MCF 10A (cell line): ENCODE data around the gene DHX35. TPM values are rescaled to one million over a fixed set of nuclear protein-coding genes. Genes with fewer than 3 reads are reported as not detected.

Experiments used
- BruUV-seq: library from RNA; stranded (reverse); fragments of 400-500 nt; replicated peaks from 2 replicates; lab custom pipeline; 2021; lab: Mats Ljungman, UMichigan
- CTCF ChIA-PET: fragments of 300-600 bp; sonication (Branson Sonifier 250); formaldehyde crosslinking; extraction: SDS; loops from one replicate; lab custom pipeline; 2021; ENCODE audit warnings: antibody characterized with exemption, inconsistent platforms; lab: Yijun Ruan, JAX
- POLR2A ChIA-PET: fragments of 300-600, 350-650 bp; sonication (Branson Sonifier 250); formaldehyde crosslinking; extraction: SDS; loops from one replicate; lab custom pipeline; 2020; ENCODE audit warnings: antibody characterized with exemption, inconsistent platforms; lab: Yijun Ruan, JAX
- DNase-seq: peaks from one replicate; pipeline ENCODE4 v3.0.0-alpha.2; 2018; ENCODE audit not compliant: unreplicated experiment
- H3K27ac Mint-ChIP-seq: one replicate; pipeline ENCODE4 v1.8.0; 2022; ENCODE audit warnings: mild to moderate bottlenecking, low read depth, mixed read lengths; ENCODE audit not compliant: unreplicated experiment
- H3K27me3 Mint-ChIP-seq: one replicate; pipeline ENCODE4 v1.8.0; 2022; ENCODE audit warnings: mixed read lengths; ENCODE audit not compliant: insufficient read depth, unreplicated experiment
- H3K36me3 Mint-ChIP-seq: one replicate; pipeline ENCODE4 v1.8.0; 2022; ENCODE audit warnings: mild to moderate bottlenecking, moderate library complexity, mixed read lengths; ENCODE audit not compliant: insufficient read depth, unreplicated experiment
- H3K4me1 Mint-ChIP-seq: one replicate; pipeline ENCODE4 v1.8.0; 2022; ENCODE audit warnings: mixed read lengths; ENCODE audit not compliant: insufficient read depth, unreplicated experiment
- H3K4me3 Mint-ChIP-seq: one replicate; pipeline ENCODE4 v1.8.0; 2022; ENCODE audit warnings: mild to moderate bottlenecking, moderate library complexity, mixed read lengths; ENCODE audit not compliant: unreplicated experiment
- H3K9me3 Mint-ChIP-seq: one replicate; pipeline ENCODE4 v1.8.0; 2022; ENCODE audit warnings: mixed read lengths; ENCODE audit not compliant: unreplicated experiment
- CTCF ChIP-seq: fragments of 200-600 bp; IDR thresholded peaks from one replicate; pipeline ENCODE4 v1.8.0; 2022; ENCODE audit warnings: antibody characterized with exemption, mild to moderate bottlenecking; ENCODE audit not compliant: unreplicated experiment
- intact Hi-C: fragments of 100-400 bp; cut with micrococcal nuclease; formaldehyde crosslinking; loops from 2 replicates; pipeline ENCODE4 v1.14.1; 2022
- total RNA-seq: library from RNA; stranded (reverse); gene quantifications from 2 replicates; pipeline ENCODE4 v1.2.3, GENCODE V29; 2022

DHX35 gene
- total RNA-seq, 1 experiment from 2014 or later = 7.8 TPM

- no TSS peak for BruUV-seq
- ChIA-PET CTCF (no interaction called here), POLR2A (interaction anchor here (2.3 kb wide), 1 partner anchor 14 kb away, joined by 9 read pairs; the partner anchor contains the start of gene DHX35)
- no peaks in the 10 kb centered on the region for H3K27me3 Mint-ChIP-seq
- peaks cover 37% of the 10 kb centered on the region for H3K36me3 Mint-ChIP-seq
- intact Hi-C loops = no loop called here
- no peak overlapping the region for H3K4me3 Mint-ChIP-seq
- H3K4me1 Mint-ChIP-seq = no peaks in the 10 kb centered on the region
- no peak overlapping the region for H3K27ac Mint-ChIP-seq
- no peak for TF ChIP-seq CTCF
- H3K9me3 Mint-ChIP-seq = no peaks in the 10 kb centered on the region
- no peak for DNase-seq
Observed at GRCh38 chr20:38947931-38948362, 14.2 kb upstream of the DHX35 start.

GRCh38 chr20:38950254-38950653 lies 11.9 kb upstream of the DHX35 start:
- no TSS peak for BruUV-seq
- CTCF ChIA-PET = interaction anchor here (0.7 to 2.5 kb wide), 4 partner anchors 12 to 99 kb away, joined by 3 to 11 read pairs (median 3); partner anchors contain the start of gene DHX35
- POLR2A ChIA-PET = interaction anchor here (0.6 to 2.8 kb wide), 3 partner anchors 11 to 31 kb away, joined by 3 to 9 read pairs (median 8); partner anchors contain the start of gene DHX35
- Mint-ChIP-seq H3K9me3 (no peaks in the 10 kb centered on the region), H3K27me3 (no peaks in the 10 kb centered on the region), H3K4me3 (no peak overlapping the region), H3K4me1 (no peaks in the 10 kb centered on the region), H3K27ac (no peak overlapping the region), H3K36me3 (peaks cover 36% of the 10 kb centered on the region)
- no peak for TF ChIP-seq CTCF
- DNase-seq = no peak
- intact Hi-C loops = no loop called here

- no peak for TF ChIP-seq CTCF
- no peak for DNase-seq
- H3K27ac Mint-ChIP-seq = no peak overlapping the region
- ChIA-PET CTCF (interaction anchor here (1.0 to 2.5 kb wide), 4 partner anchors 10 to 97 kb away, joined by 3 to 11 read pairs (median 4); partner anchors contain the start of gene DHX35), POLR2A (interaction anchor here (1.2 to 2.8 kb wide), 2 partner anchors 10 to 479 kb away, joined by 3 to 8 read pairs; partner anchors contain the start of genes DHX35 and RALGAPB)
- H3K36me3 Mint-ChIP-seq = peaks cover 36% of the 10 kb centered on the region
- BruUV-seq = no TSS peak
- H3K27me3 Mint-ChIP-seq = no peaks in the 10 kb centered on the region
- H3K4me3 Mint-ChIP-seq = no peak overlapping the region
- no peaks in the 10 kb centered on the region for H3K4me1 Mint-ChIP-seq
- H3K9me3 Mint-ChIP-seq = no peaks in the 10 kb centered on the region
- intact Hi-C loops = no loop called here
Observed at GRCh38 chr20:38951611-38952010, 10.5 kb upstream of the DHX35 start.

- Mint-ChIP-seq H3K4me1 (no peaks in the 10 kb centered on the region), H3K4me3 (no peak overlapping the region), H3K27me3 (no peaks in the 10 kb centered on the region), H3K27ac (no peak overlapping the region), H3K9me3 (no peaks in the 10 kb centered on the region), H3K36me3 (peaks cover 36% of the 10 kb centered on the region)
- intact Hi-C loops = no loop called here
- ChIA-PET POLR2A (interaction anchor here (1.2 to 2.8 kb wide), 2 partner anchors 10 to 480 kb away, joined by 3 to 8 read pairs; partner anchors contain the start of genes DHX35 and RALGAPB), CTCF (interaction anchor here (1.0 to 2.5 kb wide), 5 partner anchors 10 to 129 kb away, joined by 3 to 11 read pairs (median 4); partner anchors contain the start of gene DHX35)
- no TSS peak for BruUV-seq
- TF ChIP-seq CTCF = no peak
- DNase-seq = no peak
Observed at GRCh38 chr20:38952153-38952552, 10.0 kb upstream of the DHX35 start.
